Left ventricle myocardium inferior (tissue), 1 donor: ENCODE results near the gene LMNTD1. TPM values are rescaled to one million over a fixed set of nuclear protein-coding genes. Genes with fewer than 3 reads are reported as not detected.
"Not testable (repeated sequence)": the region's sequence is repeated elsewhere in the genome, so short reads cannot be mapped to it uniquely, and the experiment has no call there.

ENCODE experiments used
- DNase-seq: peaks from one replicate; pipeline ENCODE4 v3.0.0-alpha.2; 2020
- H3K27ac ChIP-seq: fragments of 200-600 bp; replicated peaks from 2 replicates; pipeline ENCODE4 v1.8.0; 2021
- H3K27me3 ChIP-seq: fragments of 200-600 bp; 2 replicates; pipeline ENCODE4 v1.8.0; 2021; ENCODE audit warnings: low read depth
- H3K36me3 ChIP-seq: fragments of 200-600 bp; 2 replicates; pipeline ENCODE4 v1.8.0; 2021
- H3K4me1 ChIP-seq: fragments of 200-600 bp; 2 replicates; pipeline ENCODE4 v1.8.0; 2021
- H3K4me3 ChIP-seq: fragments of 200-600 bp; 2 replicates; pipeline ENCODE4 v1.8.0; 2021; ENCODE audit warnings: mild to moderate bottlenecking, moderate library complexity
- H3K9me3 ChIP-seq: fragments of 200-600 bp; replicated peaks from 2 replicates; pipeline ENCODE4 v1.8.0; 2021
- CTCF ChIP-seq: fragments of 200-600 bp; IDR thresholded peaks from 2 replicates; pipeline ENCODE4 v1.8.0; 2021; ENCODE audit warnings: antibody characterized with exemption, mild to moderate bottlenecking, borderline replicate concordance
- intact Hi-C: fragments of 100-400 bp; cut with micrococcal nuclease; formaldehyde crosslinking; loops from one replicate; pipeline ENCODE4 v1.11.0; 2022
- total RNA-seq: library from RNA; stranded (reverse); fragmentation: NEBNext Ultra II Directional; extraction: Animal tissue kit (Norgen Biotek cat#: 25700); gene quantifications from one replicate; pipeline ENCODE4 v1.2.1, GENCODE V29; 2021
- donor health status: DM: no; HTN: yes; CAD: no; lungs with severe emphysema.

Gene LMNTD1
- total RNA-seq, 1 donor from 2014 or later, result not detected

- DNase-seq, result no peak
- no peak for TF ChIP-seq CTCF
- Histone ChIP-seq H3K27me3 (no peaks in the 10 kb centered on the region), H3K9me3 (peaks cover 6% of the 10 kb centered on the region), H3K36me3 (no peaks in the 10 kb centered on the region), H3K27ac (no peak overlapping the region), H3K4me1 (no peaks in the 10 kb centered on the region), H3K4me3 (no peak overlapping the region)
- intact Hi-C loops, result no loop called here
Observed at GRCh38 chr12:25493682-25494081, 59.4 kb downstream of the LMNTD1 start.

GRCh38 chr12:25491396-25492325, 61.4 kb downstream of the LMNTD1 start:
- intact Hi-C loops, result no loop called here
- Histone ChIP-seq H3K27me3 (no peaks in the 10 kb centered on the region), H3K36me3 (no peaks in the 10 kb centered on the region), H3K4me3 (no peak overlapping the region), H3K9me3 (no peaks in the 10 kb centered on the region), H3K27ac (no peak overlapping the region), H3K4me1 (no peaks in the 10 kb centered on the region)
- DNase-seq, result no peak
- TF ChIP-seq CTCF, result no peak

- H3K27me3 ChIP-seq, intact Hi-C loops, H3K27ac ChIP-seq, H3K9me3 ChIP-seq, DNase-seq, H3K4me3 ChIP-seq, H3K4me1 ChIP-seq, H3K36me3 ChIP-seq: not testable (repeated sequence)
Observed at GRCh38 chr12:25488956-25489870, 63.9 kb downstream of the LMNTD1 start.

- Histone ChIP-seq H3K27me3 (no peaks in the 10 kb centered on the region), H3K27ac (no peak overlapping the region), H3K4me3 (no peak overlapping the region), H3K9me3 (no peaks in the 10 kb centered on the region), H3K36me3 (no peaks in the 10 kb centered on the region), H3K4me1 (no peaks in the 10 kb centered on the region)
- TF ChIP-seq CTCF, result no peak
- DNase-seq, result no peak
- intact Hi-C loops, result no loop called here
Observed at GRCh38 chr12:25482625-25483024, 70.5 kb downstream of the LMNTD1 start.

GRCh38 chr12:25480145-25480544, 72.9 kb downstream of the LMNTD1 start:
- intact Hi-C loops, result no loop called here
- Histone ChIP-seq H3K4me3 (no peak overlapping the region), H3K4me1 (no peaks in the 10 kb centered on the region), H3K27ac (no peak overlapping the region), H3K9me3 (no peaks in the 10 kb centered on the region), H3K36me3 (no peaks in the 10 kb centered on the region), H3K27me3 (no peaks in the 10 kb centered on the region)
- no peak for TF ChIP-seq CTCF
- DNase-seq, result no peak
